CD4-positive, alpha-beta T cell (primary cell): Measurements from ENCODE around the gene GPR62. TPM values are rescaled to one million over a fixed set of nuclear protein-coding genes. Genes with fewer than 3 reads are reported as not detected.

Experiments used
- ATAC-seq: fragments of 200-7000 bp; cut with Tn5 transposase; one replicate; pipeline ENCODE4 v1.10.0; 2022; ENCODE audit warnings: mild to moderate bottlenecking; ENCODE audit not compliant: poor library complexity
- CTCF ChIA-PET: fragments of 350-600 bp; sonication (Branson Sonifier 250); formaldehyde crosslinking; loops from one replicate; lab custom pipeline; 2021; ENCODE audit warnings: antibody characterized with exemption, inconsistent platforms; lab: Charles Lee
- POLR2A ChIA-PET: fragments of 350-600 bp; sonication (Branson Sonifier 250); formaldehyde crosslinking; loops from one replicate; lab custom pipeline; 2021; ENCODE audit warnings: antibody characterized with exemption, inconsistent platforms; lab: Charles Lee
- DNase-seq, 14 experiments: peaks; one replicate each; pipeline ENCODE4 v3.0.0-alpha.2; 2013 to 2020; ENCODE audit warnings: mixed read lengths in 2 of 14
- H3K27ac ChIP-seq, 2 donors: one replicate each; pipeline versions ENCODE4 v1.5.1 to v1.7.0; 2013; ENCODE audit warnings: low read length in 2 of 2, low read depth in 1 of 2, mild to moderate bottlenecking in 1 of 2
- H3K27me3 ChIP-seq, 2 experiments: 1 replicate in 1 of 2; 2 replicates in 1 of 2; pipeline versions ENCODE4 v1.6.1 to v1.7.0; 2013; ENCODE audit warnings: low read length in 2 of 2, control low read depth in 1 of 2, mild to moderate bottlenecking in 1 of 2, moderate library complexity in 1 of 2; ENCODE audit not compliant: insufficient read depth in 2 of 2, control insufficient read depth in 1 of 2
- H3K36me3 ChIP-seq: one replicate; pipeline ENCODE4 v1.6.1; 2013; ENCODE audit warnings: low read length, control low read depth; ENCODE audit not compliant: insufficient read depth
- H3K4me1 ChIP-seq: one replicate; pipeline ENCODE4 v1.6.1; 2013; ENCODE audit warnings: low read length, control low read depth; ENCODE audit not compliant: insufficient read depth
- H3K4me3 ChIP-seq: one replicate; pipeline ENCODE4 v1.5.1; 2013; ENCODE audit warnings: mild to moderate bottlenecking, low read length, moderate library complexity
- H3K9me3 ChIP-seq, 2 experiments: 1 replicate in 1 of 2; 2 replicates in 1 of 2; pipeline versions ENCODE4 v1.6.1 to v1.7.0; 2013; ENCODE audit warnings: low read length in 2 of 2, mild to moderate bottlenecking in 2 of 2, control low read depth in 1 of 2, moderate library complexity in 1 of 2; ENCODE audit not compliant: control insufficient read depth in 1 of 2, insufficient read depth in 1 of 2
- H3K27ac Mint-ChIP-seq: one replicate; pipeline ENCODE4 v1.8.0; 2020; ENCODE audit warnings: mixed read lengths
- H3K27me3 Mint-ChIP-seq: one replicate; pipeline ENCODE4 v1.8.0; 2021; ENCODE audit warnings: mixed read lengths
- H3K36me3 Mint-ChIP-seq: one replicate; pipeline ENCODE4 v1.8.0; 2021; ENCODE audit warnings: low read depth, mixed read lengths
- H3K4me1 Mint-ChIP-seq: one replicate; pipeline ENCODE4 v1.8.0; 2021; ENCODE audit warnings: low read depth, mixed read lengths
- H3K4me3 Mint-ChIP-seq: one replicate; pipeline ENCODE4 v1.8.0; 2020; ENCODE audit warnings: mild to moderate bottlenecking, mixed read lengths
- H3K9me3 Mint-ChIP-seq: one replicate; pipeline ENCODE4 v1.8.0; 2020; ENCODE audit warnings: mixed read lengths
- intact Hi-C, 2 experiments: fragments of 100-400 bp; cut with DNase I in 1 of 2; cut with micrococcal nuclease in 1 of 2; formaldehyde crosslinking; loops; one replicate each; pipeline versions ENCODE4 v1.15.1 to v1.9.0; 2023 to 2025; cut with DNase I, micrococcal nuclease
- total RNA-seq, 174 experiments: library from RNA in 2 of 174; stranded (reverse) in 2 of 174; gene quantifications; one replicate each; pipeline ENCODE4 v1.2.3 and lab custom pipeline; 2021 to 2026
- TF ChIP-seq, protein P1 (sequence below): fragments of 200-600 bp; IDR thresholded peaks from one replicate; pipeline ENCODE4 v1.8.0; 2022; ENCODE audit warnings: antibody characterized with exemption, mild to moderate bottlenecking

The GPR62 gene
- total RNA-seq, 2 experiments from 2014 or later, result not detected

DNA sequence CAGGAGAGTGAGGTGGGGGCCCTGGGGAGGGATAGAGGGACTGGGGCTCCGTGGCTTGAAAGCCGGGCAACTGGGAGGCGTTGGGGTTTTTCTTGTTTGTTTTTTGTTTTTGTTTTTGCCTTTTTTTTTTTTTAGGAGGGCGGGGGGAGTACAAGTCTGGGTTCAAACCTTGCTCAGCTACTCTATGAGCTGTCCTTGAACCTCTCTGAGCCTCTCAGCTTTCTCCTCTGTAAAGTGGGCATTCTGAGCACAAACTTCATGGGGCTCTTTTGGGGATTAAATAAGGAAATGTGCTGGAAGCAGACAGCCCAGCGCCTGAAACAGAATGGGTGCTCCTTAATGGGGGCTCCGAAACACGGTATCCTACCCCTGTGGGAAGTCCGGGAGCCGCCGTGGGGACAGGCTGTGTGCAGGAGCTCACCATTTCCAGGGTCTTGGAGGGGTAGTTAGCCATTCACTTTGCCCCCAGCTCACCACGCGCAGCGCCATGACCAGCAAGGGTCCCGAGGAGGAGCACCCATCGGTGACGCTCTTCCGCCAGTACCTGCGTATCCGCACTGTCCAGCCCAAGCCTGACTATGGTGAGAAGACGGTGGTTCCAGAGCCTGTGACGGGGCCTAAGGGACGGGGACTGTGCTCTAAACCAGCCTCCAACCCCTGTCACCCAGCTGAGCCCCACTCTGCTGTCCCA, 28.5 kb downstream of the GPR62 start:
- TF ChIP-seq, protein P1, sequence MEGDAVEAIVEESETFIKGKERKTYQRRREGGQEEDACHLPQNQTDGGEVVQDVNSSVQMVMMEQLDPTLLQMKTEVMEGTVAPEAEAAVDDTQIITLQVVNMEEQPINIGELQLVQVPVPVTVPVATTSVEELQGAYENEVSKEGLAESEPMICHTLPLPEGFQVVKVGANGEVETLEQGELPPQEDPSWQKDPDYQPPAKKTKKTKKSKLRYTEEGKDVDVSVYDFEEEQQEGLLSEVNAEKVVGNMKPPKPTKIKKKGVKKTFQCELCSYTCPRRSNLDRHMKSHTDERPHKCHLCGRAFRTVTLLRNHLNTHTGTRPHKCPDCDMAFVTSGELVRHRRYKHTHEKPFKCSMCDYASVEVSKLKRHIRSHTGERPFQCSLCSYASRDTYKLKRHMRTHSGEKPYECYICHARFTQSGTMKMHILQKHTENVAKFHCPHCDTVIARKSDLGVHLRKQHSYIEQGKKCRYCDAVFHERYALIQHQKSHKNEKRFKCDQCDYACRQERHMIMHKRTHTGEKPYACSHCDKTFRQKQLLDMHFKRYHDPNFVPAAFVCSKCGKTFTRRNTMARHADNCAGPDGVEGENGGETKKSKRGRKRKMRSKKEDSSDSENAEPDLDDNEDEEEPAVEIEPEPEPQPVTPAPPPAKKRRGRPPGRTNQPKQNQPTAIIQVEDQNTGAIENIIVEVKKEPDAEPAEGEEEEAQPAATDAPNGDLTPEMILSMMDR, result no peak
- Mint-ChIP-seq H3K36me3 (no peaks in the 10 kb centered on the region), H3K4me3 (peak overlapping the region; percentile 88), H3K9me3 (no peaks in the 10 kb centered on the region), H3K27me3 (no peaks in the 10 kb centered on the region), H3K4me1 (peaks cover 20% of the 10 kb centered on the region), H3K27ac (peak overlapping the region; percentile 81)
- peak overlapping the region; percentile 75 for H3K4me3 ChIP-seq
- intact Hi-C loops, result no loop called here
- H3K27me3 ChIP-seq, result no peaks in the 10 kb centered on the region
- peak overlapping the region; percentile 69 to 85 for H3K27ac ChIP-seq
- peaks cover 40% of the 10 kb centered on the region for H3K4me1 ChIP-seq
- no peaks in the 10 kb centered on the region for H3K9me3 ChIP-seq
- ATAC-seq (peak; percentile 9), DNase-seq (no peak)
- ChIA-PET CTCF (interaction anchor here (0.9 to 3.8 kb wide), 6 partner anchors 11 to 260 kb away, joined by 3 to 46 read pairs (median 6); partner anchors contain the start of genes ABHD14A, ABHD14B, DUSP7 and PARP3), POLR2A (interaction anchor here (1.2 to 3.9 kb wide), 9 partner anchors 8 to 1367 kb away, joined by 3 to 33 read pairs (median 13); partner anchors contain the start of genes ABHD14A, ABHD14B, DUSP7 and PARP3)
- H3K36me3 ChIP-seq, result no peaks in the 10 kb centered on the region

GRCh38 chr3:51984269-51984647, 29.1 kb downstream of the GPR62 start:
- H3K4me1 Mint-ChIP-seq, result peaks cover 20% of the 10 kb centered on the region

DNA sequence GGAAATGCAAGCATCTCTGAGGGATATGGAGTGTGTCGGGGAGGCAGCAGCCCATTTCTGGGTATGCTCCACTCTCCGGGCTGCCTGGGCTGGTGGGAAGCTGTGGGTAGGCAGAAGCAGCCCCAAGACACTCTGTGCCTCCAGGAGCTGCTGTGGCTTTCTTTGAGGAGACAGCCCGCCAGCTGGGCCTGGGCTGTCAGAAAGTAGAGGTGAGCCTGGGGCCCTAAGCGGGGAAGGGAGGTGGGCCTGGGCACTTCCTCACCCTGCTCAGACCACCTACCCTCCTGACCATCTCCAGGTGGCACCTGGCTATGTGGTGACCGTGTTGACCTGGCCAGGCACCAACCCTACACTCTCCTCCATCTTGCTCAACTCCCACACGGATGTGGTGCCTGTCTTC, 29.9 kb downstream of the GPR62 start:
- DNase-seq, result no peak
- TF ChIP-seq, protein P1, result no peak
- ChIA-PET CTCF (interaction anchor here (2.5 to 3.8 kb wide), 2 partner anchors 12 to 17 kb away, joined by 6 to 46 read pairs; partner anchors contain the start of genes ABHD14A and ABHD14B), POLR2A (interaction anchor here (1.2 to 3.9 kb wide), 2 partner anchors 10 to 11 kb away, joined by 5 to 32 read pairs; partner anchors contain the start of genes ABHD14B and RPL29)
- intact Hi-C loops, result no loop called here
- H3K36me3 Mint-ChIP-seq, result no peaks in the 10 kb centered on the region
- H3K36me3 ChIP-seq, result no peaks in the 10 kb centered on the region
- H3K9me3 Mint-ChIP-seq, result no peaks in the 10 kb centered on the region
- no peaks in the 10 kb centered on the region for H3K27me3 ChIP-seq
- H3K4me3 Mint-ChIP-seq, result no peak overlapping the region
- H3K27ac Mint-ChIP-seq, result peak overlapping the region; percentile 59
- H3K4me1 ChIP-seq, result peaks cover 40% of the 10 kb centered on the region
- H3K27ac ChIP-seq, result no peak overlapping the region
- H3K9me3 ChIP-seq, result no peaks in the 10 kb centered on the region
- no peak overlapping the region for H3K4me3 ChIP-seq
- H3K4me1 Mint-ChIP-seq, result peaks cover 20% of the 10 kb centered on the region
- no peaks in the 10 kb centered on the region for H3K27me3 Mint-ChIP-seq
- no peak for ATAC-seq

More at GRCh38 chr3:51984269-51984647, 29.1 kb downstream of the GPR62 start:
- DNase-seq (no peak), ATAC-seq (no peak)
- H3K36me3 ChIP-seq, result no peaks in the 10 kb centered on the region
- H3K27ac ChIP-seq, result peak overlapping the region; percentile 29 to 53
- intact Hi-C loops, result no loop called here
- no peaks in the 10 kb centered on the region for H3K9me3 Mint-ChIP-seq
- peaks cover 40% of the 10 kb centered on the region for H3K4me1 ChIP-seq
- H3K36me3 Mint-ChIP-seq, result no peaks in the 10 kb centered on the region
- no peaks in the 10 kb centered on the region for H3K27me3 ChIP-seq
- POLR2A ChIA-PET, result interaction anchor here (1.2 to 3.9 kb wide), 3 partner anchors 10 to 17 kb away, joined by 5 to 32 read pairs (median 24); partner anchors contain the start of genes ABHD14B, PCBP4 and RPL29
- TF ChIP-seq, protein P1, result no peak
- H3K4me3 Mint-ChIP-seq, result peak overlapping the region; percentile 38
- CTCF ChIA-PET, result interaction anchor here (2.5 to 3.8 kb wide), 2 partner anchors 11 to 18 kb away, joined by 6 to 46 read pairs; partner anchors contain the start of genes ABHD14A and ABHD14B
- H3K27me3 Mint-ChIP-seq, result no peaks in the 10 kb centered on the region
- H3K4me3 ChIP-seq, result no peak overlapping the region
- H3K9me3 ChIP-seq, result no peaks in the 10 kb centered on the region
- H3K27ac Mint-ChIP-seq, result peak overlapping the region; percentile 59
